ENCODE measurements around the gene ALKBH8. TPM values are rescaled to one million over a fixed set of nuclear protein-coding genes. Genes with fewer than 3 reads are reported as not detected.
A peak's percentile ranks its signal among the peaks of the same experiment; 100 is the strongest.
"Not testable (repeated sequence)": the region's sequence is repeated elsewhere in the genome, so short reads cannot be mapped to it uniquely, and the experiment has no call there.

ALKBH8 gene
- polyA plus RNA-seq, 1 experiment: 7.3 TPM

DNA sequence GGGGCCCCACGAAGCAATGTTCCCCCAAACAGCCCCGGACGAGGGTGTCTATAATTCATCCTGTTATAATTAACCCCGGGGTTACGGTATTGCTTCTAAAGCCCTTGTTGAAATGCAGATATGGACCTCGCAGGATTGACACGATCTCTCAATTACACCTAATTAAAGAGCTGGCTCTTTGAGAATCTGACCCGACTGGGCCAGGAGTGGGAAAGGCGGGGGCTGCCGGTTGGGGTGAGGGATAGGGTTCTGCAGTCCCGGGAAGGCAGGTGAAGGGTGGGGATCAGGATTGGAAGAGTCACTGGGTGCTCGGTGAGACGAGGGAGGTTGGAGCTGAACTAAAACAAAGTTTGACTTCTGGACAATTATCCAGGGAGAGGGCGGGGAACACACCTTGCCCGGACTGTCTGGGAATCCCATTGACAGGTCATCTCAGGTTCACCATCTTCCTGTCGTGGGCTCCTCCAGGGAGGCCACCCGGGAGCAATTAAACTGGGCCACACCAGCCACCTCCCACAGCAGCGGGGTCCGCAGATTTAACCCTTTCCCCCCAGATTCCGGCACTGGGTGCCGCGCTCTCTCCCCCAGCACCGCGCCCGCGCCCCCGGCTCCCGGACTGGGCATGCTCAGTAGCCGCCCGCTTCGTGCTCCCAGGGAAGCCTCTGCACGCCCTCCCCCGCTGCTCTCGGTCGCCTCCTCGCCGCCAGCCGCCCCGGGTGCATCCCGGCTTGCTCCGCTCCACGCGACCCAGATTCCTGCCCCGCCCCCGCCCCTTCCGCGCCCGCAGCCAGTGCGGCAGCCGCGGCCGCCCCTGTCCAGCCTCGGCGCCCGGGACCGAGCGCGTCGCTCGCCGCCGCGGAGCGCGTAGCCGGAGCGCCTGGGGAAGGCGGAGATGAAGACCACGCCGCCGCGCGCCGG lies 25.2 kb upstream of the ALKBH8 start, which contains the start of gene ELMOD1:
Gene ELMOD1 (plus strand): TSS at position 688 of the 918 bp plus-strand sequence. CDS start 27,043 bp downstream, outside the sequence.
- TF ChIP-seq, protein P1, sequence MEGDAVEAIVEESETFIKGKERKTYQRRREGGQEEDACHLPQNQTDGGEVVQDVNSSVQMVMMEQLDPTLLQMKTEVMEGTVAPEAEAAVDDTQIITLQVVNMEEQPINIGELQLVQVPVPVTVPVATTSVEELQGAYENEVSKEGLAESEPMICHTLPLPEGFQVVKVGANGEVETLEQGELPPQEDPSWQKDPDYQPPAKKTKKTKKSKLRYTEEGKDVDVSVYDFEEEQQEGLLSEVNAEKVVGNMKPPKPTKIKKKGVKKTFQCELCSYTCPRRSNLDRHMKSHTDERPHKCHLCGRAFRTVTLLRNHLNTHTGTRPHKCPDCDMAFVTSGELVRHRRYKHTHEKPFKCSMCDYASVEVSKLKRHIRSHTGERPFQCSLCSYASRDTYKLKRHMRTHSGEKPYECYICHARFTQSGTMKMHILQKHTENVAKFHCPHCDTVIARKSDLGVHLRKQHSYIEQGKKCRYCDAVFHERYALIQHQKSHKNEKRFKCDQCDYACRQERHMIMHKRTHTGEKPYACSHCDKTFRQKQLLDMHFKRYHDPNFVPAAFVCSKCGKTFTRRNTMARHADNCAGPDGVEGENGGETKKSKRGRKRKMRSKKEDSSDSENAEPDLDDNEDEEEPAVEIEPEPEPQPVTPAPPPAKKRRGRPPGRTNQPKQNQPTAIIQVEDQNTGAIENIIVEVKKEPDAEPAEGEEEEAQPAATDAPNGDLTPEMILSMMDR (IDR thresholded peaks at IDR 0.05; ENCODE audit: low read depth, low read length): peak; percentile 18; the same call in 1 of the 2 replicates
- Histone ChIP-seq H3K4me3 (ENCODE audit: low read depth, low read length) (peak within 1 kb of the TSS; percentile 75), H3K9me3 (ENCODE audit: control insufficient read depth, insufficient read depth, low read length) (no peaks in the 10 kb centered on the region; the same call in 1 of the 2 replicates), H3K27ac (ENCODE audit: low read depth, low read length) (no peak within 1 kb of the TSS), H3K27me3 (ENCODE audit: control insufficient read depth, insufficient read depth, low read length) (peaks cover 40% of the 10 kb centered on the region)
- POLR2A ChIA-PET: no interaction called here
- CTCF ChIA-PET: interaction anchor here (1.1 to 1.8 kb wide), 2 partner anchors 8 to 14 kb away, joined by 5 to 9 read pairs; no protein-coding TSS in a partner anchor
- no peak for DNase-seq (ENCODE audit: low read depth, low spot score)

DNA sequence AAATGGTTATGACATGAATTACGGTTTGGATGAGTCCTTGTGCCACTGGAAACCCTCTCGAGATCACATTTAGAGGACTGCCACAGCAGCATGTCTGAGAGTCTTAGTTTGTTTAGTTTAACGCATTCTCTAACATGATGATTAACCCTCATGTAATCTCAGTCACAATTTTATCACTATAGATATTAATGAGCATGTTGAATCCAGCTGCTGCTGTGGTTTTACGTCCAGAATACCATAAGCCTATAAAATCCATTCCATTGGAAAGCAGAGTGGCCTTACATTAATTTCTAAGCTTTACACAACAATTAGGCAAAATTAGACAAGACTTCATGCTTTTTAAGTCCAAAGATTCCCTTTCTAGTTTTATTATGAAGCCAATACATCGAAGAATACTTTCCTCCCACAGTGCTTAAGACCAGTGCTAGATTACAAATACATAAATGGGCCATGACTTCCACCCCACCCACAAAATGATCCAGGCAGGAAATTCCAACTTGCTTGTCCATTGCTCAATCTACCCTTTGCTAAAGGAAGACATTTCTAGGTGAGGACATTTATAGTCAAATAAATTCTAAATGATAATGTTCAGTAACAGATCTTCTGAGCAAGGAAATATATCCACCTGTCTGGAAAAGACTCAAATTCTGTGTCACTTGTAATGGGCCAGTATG lies 21.9 kb upstream of the ALKBH8 start:
- no peaks in the 10 kb centered on the region; the same call in 1 of the 2 replicates for H3K9me3 ChIP-seq (ENCODE audit: control insufficient read depth, insufficient read depth, low read length)
- DNase-seq (ENCODE audit: low read depth, low spot score): no peak
- ChIA-PET CTCF (interaction anchor here (0.6 to 3.5 kb wide), 2 partner anchors 11 to 24 kb away, joined by 3 to 19 read pairs; no protein-coding TSS in a partner anchor), POLR2A (no interaction called here)
- TF ChIP-seq, protein P1 (IDR thresholded peaks at IDR 0.05; ENCODE audit: low read depth, low read length): no peak
- H3K27me3 ChIP-seq (ENCODE audit: control insufficient read depth, insufficient read depth, low read length): peaks cover 26% of the 10 kb centered on the region
- no peak overlapping the region for H3K27ac ChIP-seq (ENCODE audit: low read depth, low read length)
- no peak overlapping the region for H3K4me3 ChIP-seq (ENCODE audit: low read depth, low read length)

DNA sequence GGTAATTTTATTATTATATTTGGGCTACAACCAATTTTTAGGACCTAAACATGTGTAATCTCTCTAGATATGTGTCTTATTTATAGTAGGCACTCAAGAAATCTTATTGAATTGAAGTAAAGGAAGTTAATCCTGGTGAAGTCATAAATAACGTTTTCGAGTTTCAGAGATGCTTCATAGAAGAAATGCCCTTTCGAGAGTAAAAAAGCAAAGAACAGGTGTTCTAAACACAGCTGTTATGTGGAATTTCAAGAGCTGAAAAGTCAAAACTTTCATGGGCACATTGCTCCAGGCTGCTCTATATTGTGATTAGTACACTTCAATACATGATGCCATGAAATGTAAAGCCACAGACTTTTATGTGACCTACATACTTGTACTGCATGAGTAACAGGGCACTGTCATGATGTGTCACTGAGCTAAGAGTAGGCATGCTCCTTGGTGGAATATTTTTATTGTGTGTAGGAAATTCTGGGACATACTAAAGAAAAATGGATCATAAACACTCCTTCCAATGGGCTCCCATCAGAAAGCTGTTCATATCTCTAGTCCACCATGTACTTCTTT lies 18.2 kb upstream of the ALKBH8 start:
- no peak for DNase-seq (ENCODE audit: low read depth, low spot score)
- no peak overlapping the region for H3K27ac ChIP-seq (ENCODE audit: low read depth, low read length)
- TF ChIP-seq, protein P1 (IDR thresholded peaks at IDR 0.05; ENCODE audit: low read depth, low read length): no peak
- no peaks in the 10 kb centered on the region for H3K27me3 ChIP-seq (ENCODE audit: control insufficient read depth, insufficient read depth, low read length)
- no peaks in the 10 kb centered on the region for H3K9me3 ChIP-seq (ENCODE audit: control insufficient read depth, insufficient read depth, low read length)
- no peak overlapping the region for H3K4me3 ChIP-seq (ENCODE audit: low read depth, low read length)
- POLR2A ChIA-PET: no interaction called here
- CTCF ChIA-PET: interaction anchor here (1.0 to 1.5 kb wide), 2 partner anchors 20 to 37 kb away, joined by 3 read pairs; no protein-coding TSS in a partner anchor

DNA sequence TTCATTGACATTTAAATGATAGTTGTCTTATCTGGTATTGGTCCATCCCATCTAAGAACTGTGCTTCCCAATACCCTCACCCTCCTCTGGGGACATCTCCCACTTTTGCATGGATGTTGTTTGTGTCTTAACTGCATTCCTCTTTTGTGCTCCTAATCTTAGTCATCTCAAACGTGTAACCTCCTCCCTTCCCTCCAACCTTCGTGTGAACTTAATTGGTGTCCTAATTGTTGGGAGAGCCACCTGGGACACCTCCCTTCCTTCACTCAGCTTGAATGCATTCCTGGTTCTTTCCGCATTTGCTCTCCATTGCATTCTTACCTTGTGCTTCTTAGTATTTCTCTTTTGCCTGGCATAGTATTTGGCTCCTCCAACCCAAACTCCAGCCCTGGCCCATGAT lies 15.6 kb upstream of the ALKBH8 start:
- DNase-seq (ENCODE audit: low read depth, low spot score): no peak
- H3K27ac ChIP-seq (ENCODE audit: low read depth, low read length): no peak overlapping the region
- CTCF ChIA-PET: no interaction called here
- H3K4me3 ChIP-seq (ENCODE audit: low read depth, low read length): no peak overlapping the region
- TF ChIP-seq, protein P1 (IDR thresholded peaks at IDR 0.05; ENCODE audit: low read depth, low read length): no peak
- H3K27me3 ChIP-seq (ENCODE audit: control insufficient read depth, insufficient read depth, low read length): no peaks in the 10 kb centered on the region
- POLR2A ChIA-PET: no interaction called here
- no peaks in the 10 kb centered on the region for H3K9me3 ChIP-seq (ENCODE audit: control insufficient read depth, insufficient read depth, low read length)

DNA sequence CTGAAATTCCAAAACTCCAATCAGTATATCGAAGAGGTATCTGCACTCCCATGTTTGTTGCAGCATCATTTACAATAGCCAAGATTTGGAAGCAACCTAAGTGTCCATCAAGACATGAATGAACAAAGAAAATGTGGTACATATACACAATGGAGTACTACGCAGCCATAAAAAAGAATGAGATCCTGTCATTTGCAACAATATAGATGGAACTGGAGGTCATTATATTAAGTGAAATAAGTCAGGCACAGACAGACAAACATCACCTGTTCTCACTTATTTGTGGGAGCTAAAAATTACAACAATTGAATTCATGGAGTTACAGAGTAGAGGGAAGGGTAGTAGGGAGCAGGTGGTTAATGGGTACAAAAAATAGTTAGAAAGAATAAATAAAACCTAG lies 13.6 kb upstream of the ALKBH8 start:
- H3K27me3 ChIP-seq (ENCODE audit: control insufficient read depth, insufficient read depth, low read length); H3K9me3 ChIP-seq (ENCODE audit: control insufficient read depth, insufficient read depth, low read length); H3K27ac ChIP-seq (ENCODE audit: low read depth, low read length); POLR2A ChIA-PET; DNase-seq (ENCODE audit: low read depth, low spot score); H3K4me3 ChIP-seq (ENCODE audit: low read depth, low read length): not testable (repeated sequence)
- CTCF ChIA-PET: interaction anchor here (0.7 to 1.3 kb wide), 4 partner anchors 17 to 283 kb away, joined by 3 to 7 read pairs (median 4); no protein-coding TSS in a partner anchor
